Measurements from ENCODE around the gene CNST.

- TF ChIP-seq, protein P1, sequence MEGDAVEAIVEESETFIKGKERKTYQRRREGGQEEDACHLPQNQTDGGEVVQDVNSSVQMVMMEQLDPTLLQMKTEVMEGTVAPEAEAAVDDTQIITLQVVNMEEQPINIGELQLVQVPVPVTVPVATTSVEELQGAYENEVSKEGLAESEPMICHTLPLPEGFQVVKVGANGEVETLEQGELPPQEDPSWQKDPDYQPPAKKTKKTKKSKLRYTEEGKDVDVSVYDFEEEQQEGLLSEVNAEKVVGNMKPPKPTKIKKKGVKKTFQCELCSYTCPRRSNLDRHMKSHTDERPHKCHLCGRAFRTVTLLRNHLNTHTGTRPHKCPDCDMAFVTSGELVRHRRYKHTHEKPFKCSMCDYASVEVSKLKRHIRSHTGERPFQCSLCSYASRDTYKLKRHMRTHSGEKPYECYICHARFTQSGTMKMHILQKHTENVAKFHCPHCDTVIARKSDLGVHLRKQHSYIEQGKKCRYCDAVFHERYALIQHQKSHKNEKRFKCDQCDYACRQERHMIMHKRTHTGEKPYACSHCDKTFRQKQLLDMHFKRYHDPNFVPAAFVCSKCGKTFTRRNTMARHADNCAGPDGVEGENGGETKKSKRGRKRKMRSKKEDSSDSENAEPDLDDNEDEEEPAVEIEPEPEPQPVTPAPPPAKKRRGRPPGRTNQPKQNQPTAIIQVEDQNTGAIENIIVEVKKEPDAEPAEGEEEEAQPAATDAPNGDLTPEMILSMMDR (IDR thresholded peaks at IDR 0.05) = no peak
- TF ChIP-seq POLR2A (IDR thresholded peaks at IDR 0.05) (no peak), EP300 (IDR thresholded peaks at IDR 0.05) (no peak)
These were observed 10.9 kb downstream of the CNST start for GRCh38 chr1:246577082-246577719.

All from gastroesophageal sphincter (tissue), 3 donors.